ENCODE data around the gene COASY.
"Not testable (repeated sequence)": the region's sequence is repeated elsewhere in the genome, so short reads cannot be mapped to it uniquely, and the experiment has no call there.

Gene COASY

DNA sequence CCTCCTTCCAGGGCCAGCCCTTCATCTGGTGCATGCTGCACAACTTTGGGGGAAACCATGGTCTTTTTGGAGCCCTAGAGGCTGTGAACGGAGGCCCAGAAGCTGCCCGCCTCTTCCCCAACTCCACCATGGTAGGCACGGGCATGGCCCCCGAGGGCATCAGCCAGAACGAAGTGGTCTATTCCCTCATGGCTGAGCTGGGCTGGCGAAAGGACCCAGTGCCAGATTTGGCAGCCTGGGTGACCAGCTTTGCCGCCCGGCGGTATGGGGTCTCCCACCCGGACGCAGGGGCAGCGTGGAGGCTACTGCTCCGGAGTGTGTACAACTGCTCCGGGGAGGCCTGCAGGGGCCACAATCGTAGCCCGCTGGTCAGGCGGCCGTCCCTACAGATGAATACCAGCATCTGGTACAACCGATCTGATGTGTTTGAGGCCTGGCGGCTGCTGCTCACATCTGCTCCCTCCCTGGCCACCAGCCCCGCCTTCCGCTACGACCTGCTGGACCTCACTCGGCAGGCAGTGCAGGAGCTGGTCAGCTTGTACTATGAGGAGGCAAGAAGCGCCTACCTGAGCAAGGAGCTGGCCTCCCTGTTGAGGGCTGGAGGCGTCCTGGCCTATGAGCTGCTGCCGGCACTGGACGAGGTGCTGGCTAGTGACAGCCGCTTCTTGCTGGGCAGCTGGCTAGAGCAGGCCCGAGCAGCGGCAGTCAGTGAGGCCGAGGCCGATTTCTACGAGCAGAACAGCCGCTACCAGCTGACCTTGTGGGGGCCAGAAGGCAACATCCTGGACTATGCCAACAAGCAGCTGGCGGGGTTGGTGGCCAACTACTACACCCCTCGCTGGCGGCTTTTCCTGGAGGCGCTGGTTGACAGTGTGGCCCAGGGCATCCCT lies 18.5 kb upstream of the COASY start:
- Histone ChIP-seq H3K27me3 (ENCODE audit: control insufficient read depth, insufficient read depth, low read length) (no peaks in the 10 kb centered on the region), H3K4me1 (ENCODE audit: control insufficient read depth, insufficient read depth, low read length) (no peaks in the 10 kb centered on the region; the same call in 1 of the 2 replicates), H3K4me3 (ENCODE audit: low read depth, low read length) (no peak overlapping the region), H3K9me3 (ENCODE audit: control insufficient read depth, insufficient read depth, low read length) (no peaks in the 10 kb centered on the region), H3K36me3 (ENCODE audit: control insufficient read depth, insufficient read depth, low read length) (peaks cover 24% of the 10 kb centered on the region), H3K9ac (ENCODE audit: low read depth, low read length) (no peak overlapping the region), H3K27ac (ENCODE audit: low read depth, low read length) (no peak overlapping the region)

DNA sequence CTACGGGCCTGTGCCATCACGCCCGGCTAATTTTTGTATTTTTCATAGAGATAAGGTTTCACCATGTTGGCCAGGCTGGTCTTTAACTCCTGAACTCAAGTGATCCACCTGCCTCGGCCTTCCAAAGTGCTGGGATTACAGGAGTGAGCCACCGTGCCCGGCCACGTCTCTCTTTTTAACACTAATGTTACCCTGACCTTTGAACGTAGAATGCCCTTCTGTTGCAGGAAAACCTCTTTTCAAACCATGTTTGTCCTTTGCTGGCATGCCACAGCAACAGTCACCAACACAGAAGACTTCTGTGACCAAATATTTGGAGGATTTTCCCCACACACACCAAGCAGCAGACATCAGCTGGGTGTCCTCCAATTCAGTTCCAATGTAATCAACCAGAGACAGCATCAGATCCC lies 17.1 kb upstream of the COASY start:
- Histone ChIP-seq H3K27me3 (ENCODE audit: control insufficient read depth, insufficient read depth, low read length) (peaks cover 4% of the 10 kb centered on the region; the same call in 1 of the 2 replicates), H3K9ac (ENCODE audit: low read depth, low read length) (no peak overlapping the region), H3K27ac (ENCODE audit: low read depth, low read length) (no peak overlapping the region), H3K4me1 (ENCODE audit: control insufficient read depth, insufficient read depth, low read length) (peaks cover 4% of the 10 kb centered on the region; the same call in 1 of the 2 replicates), H3K4me3 (ENCODE audit: low read depth, low read length) (no peak overlapping the region), H3K9me3 (ENCODE audit: control insufficient read depth, insufficient read depth, low read length) (no peaks in the 10 kb centered on the region), H3K36me3 (ENCODE audit: control insufficient read depth, insufficient read depth, low read length) (peaks cover 20% of the 10 kb centered on the region)

DNA sequence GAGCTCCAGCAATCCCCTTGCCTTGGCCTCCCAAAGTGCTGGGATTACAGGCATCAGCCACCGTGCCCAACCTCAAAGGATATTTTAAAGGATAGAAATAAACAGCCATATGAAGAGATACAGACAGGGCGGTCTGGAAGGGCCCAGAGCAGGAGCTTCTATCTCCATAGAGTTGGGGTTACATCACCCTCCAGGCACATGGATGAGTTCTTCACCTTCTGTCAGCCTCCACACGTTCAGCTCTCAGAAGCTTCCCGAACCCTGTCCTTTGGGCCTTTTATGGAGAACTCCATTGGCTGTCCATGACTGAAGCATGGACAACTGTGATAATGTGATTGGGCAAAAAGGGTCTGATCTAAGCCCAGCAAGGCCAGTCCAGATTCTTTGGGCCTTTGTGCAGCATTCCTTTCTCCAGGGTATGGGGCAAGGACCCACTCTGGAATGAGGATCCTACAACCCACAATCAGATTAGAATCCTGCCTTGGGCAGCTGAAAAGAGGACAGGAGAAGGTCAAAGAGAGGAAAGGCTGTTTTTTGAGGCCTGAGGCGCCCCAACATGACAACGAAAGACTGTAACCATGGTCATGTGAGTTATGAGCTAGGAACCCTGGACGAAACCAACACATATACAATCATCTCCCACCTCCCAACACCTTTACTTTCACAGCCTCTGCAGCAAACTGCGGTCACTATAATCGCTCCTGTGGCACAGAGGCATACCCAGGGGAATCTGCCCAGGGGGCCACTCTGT lies 16.0 kb upstream of the COASY start:
- H3K9ac ChIP-seq (ENCODE audit: low read depth, low read length); H3K27me3 ChIP-seq (ENCODE audit: control insufficient read depth, insufficient read depth, low read length); H3K9me3 ChIP-seq (ENCODE audit: control insufficient read depth, insufficient read depth, low read length); H3K4me3 ChIP-seq (ENCODE audit: low read depth, low read length); H3K4me1 ChIP-seq (ENCODE audit: control insufficient read depth, insufficient read depth, low read length); H3K27ac ChIP-seq (ENCODE audit: low read depth, low read length): not testable (repeated sequence)
- peaks cover 16% of the 10 kb centered on the region for H3K36me3 ChIP-seq (ENCODE audit: control insufficient read depth, insufficient read depth, low read length)

DNA sequence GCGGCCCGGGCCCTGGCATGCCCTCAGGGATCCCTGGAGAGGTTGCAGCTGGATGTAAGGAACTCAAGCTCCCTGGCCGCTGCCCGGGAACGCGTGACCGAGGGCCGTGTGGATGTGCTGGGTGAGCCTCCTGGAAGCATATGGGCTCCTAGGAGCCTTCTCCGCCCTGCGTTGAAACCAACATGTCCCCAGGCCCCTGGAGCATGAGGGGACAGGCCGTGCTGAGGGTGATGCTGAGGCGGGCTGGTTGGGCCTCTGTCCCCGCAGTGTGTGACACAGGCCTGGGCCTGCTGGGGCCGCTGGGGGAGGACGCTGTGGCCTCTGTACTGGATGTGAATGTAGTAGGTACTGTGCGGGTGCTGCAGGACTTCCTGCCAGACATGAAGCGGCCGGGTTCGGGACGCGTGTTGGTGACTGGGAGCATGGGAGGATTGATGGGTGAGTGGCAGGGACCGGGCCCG lies 14.9 kb upstream of the COASY start:
- Histone ChIP-seq H3K27me3 (ENCODE audit: control insufficient read depth, insufficient read depth, low read length) (peaks cover 4% of the 10 kb centered on the region; the same call in 1 of the 2 replicates), H3K36me3 (ENCODE audit: control insufficient read depth, insufficient read depth, low read length) (peaks cover 8% of the 10 kb centered on the region), H3K4me1 (ENCODE audit: control insufficient read depth, insufficient read depth, low read length) (peaks cover 4% of the 10 kb centered on the region; the same call in 1 of the 2 replicates), H3K4me3 (ENCODE audit: low read depth, low read length) (no peak overlapping the region), H3K27ac (ENCODE audit: low read depth, low read length) (no peak overlapping the region), H3K9me3 (ENCODE audit: control insufficient read depth, insufficient read depth, low read length) (no peaks in the 10 kb centered on the region), H3K9ac (ENCODE audit: low read depth, low read length) (no peak overlapping the region)

DNA sequence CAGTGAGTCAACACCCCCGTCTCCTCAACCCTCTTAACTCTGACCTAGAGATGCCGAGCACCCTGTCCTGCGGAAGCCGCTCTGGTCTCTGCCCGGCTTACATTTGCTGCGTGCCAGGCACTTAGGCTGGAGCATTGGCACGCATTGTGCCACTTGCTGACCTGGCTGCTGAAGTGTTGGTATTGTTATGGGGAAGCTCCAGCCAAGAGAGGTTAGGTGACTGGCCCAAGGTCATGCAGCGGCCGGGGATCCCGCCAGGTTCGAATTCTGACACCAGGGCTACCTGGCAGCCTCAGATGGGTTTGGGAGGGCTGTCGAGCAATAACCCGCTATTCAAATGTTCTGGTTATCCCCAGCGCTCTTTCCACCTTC lies 14.3 kb upstream of the COASY start:
- Histone ChIP-seq H3K9ac (ENCODE audit: low read depth, low read length) (no peak overlapping the region), H3K4me1 (ENCODE audit: control insufficient read depth, insufficient read depth, low read length) (peaks cover 4% of the 10 kb centered on the region; the same call in 1 of the 2 replicates), H3K36me3 (ENCODE audit: control insufficient read depth, insufficient read depth, low read length) (peaks cover 8% of the 10 kb centered on the region), H3K27ac (ENCODE audit: low read depth, low read length) (no peak overlapping the region), H3K4me3 (ENCODE audit: low read depth, low read length) (peak overlapping the region; percentile 58), H3K9me3 (ENCODE audit: control insufficient read depth, insufficient read depth, low read length) (no peaks in the 10 kb centered on the region), H3K27me3 (ENCODE audit: control insufficient read depth, insufficient read depth, low read length) (peaks cover 4% of the 10 kb centered on the region; the same call in 1 of the 2 replicates)

DNA sequence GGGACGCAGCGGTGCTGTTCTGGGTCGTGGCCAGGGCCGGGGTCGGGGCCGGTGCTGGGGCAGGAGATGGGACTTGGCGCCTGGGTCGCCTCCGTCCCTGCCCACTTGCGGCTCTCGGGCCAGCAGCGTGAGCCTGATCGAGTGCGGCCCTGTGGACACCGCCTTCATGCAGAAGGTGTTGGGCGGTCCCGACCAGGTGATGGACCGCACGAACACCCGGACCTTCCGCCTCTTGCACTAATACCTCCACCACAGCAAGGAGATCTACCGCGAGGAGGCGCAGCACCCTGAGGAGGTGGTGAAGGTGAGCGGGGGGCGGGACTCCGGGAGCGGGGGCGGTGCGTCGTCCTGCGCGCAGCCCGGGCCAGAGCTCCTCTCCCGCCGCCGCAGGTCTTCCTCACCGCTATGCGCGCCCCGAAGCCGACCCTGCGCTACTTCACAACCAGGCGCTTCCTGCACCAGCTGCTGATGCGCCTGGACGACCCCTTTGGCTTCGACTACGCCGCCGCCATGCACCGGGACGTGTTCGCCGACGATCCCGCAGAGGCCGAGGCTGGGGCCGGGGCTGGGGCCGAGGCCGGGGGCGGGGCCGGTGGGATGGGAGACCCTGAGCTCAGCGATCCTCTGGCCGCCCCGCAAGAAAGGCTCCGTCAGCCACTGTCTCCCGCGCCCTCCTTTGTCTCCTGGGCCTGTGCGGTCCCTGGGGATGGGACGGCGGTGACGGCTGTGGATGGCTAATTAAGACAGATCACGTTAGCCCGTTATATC lies 13.7 kb upstream of the COASY start:
- Histone ChIP-seq H3K9ac (ENCODE audit: low read depth, low read length) (no peak overlapping the region; the same call in 1 of the 2 replicates), H3K27ac (ENCODE audit: low read depth, low read length) (peak overlapping the region; percentile 79), H3K27me3 (ENCODE audit: control insufficient read depth, insufficient read depth, low read length) (peaks cover 4% of the 10 kb centered on the region; the same call in 1 of the 2 replicates), H3K36me3 (ENCODE audit: control insufficient read depth, insufficient read depth, low read length) (peaks cover 8% of the 10 kb centered on the region), H3K4me3 (ENCODE audit: low read depth, low read length) (peak overlapping the region; percentile 58), H3K4me1 (ENCODE audit: control insufficient read depth, insufficient read depth, low read length) (peaks cover 4% of the 10 kb centered on the region; the same call in 1 of the 2 replicates), H3K9me3 (ENCODE audit: control insufficient read depth, insufficient read depth, low read length) (no peaks in the 10 kb centered on the region)

DNA sequence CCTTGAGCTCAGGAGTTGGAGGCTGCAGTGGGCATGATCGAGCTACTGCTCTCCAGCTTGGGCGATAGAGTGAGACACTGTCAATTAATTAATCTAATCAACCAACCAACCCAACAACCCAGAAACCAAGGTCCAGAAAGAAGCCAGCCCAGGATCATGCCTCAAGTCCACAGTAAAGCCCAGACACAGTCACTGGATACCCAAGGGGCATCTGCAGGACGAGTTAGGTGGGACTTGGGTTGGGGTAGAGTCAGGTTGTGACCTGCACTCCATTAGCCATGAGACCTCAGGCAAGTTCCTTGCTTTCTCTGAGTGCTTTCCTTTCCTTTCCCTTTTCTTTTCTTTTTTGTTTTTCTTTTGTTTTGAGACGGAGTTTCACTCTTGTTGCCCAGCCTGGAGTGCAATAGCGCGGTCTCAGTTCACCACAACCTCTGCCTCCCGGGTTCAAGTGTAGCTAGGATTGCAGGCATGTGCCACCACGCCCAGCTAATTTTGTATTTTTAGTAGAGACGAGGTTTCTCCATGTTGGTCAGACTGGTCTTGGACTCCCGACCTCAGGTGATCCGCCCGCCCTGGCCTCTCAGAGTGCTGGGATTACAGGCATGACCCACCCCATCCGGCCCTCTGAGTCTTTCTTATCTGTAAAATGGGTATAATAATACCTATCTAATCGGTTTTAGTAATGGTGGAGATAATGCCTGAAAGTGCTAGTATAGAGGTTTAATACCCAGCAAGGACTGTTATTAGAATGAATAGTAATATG lies 12.8 kb upstream of the COASY start:
- no peaks in the 10 kb centered on the region for H3K9me3 ChIP-seq (ENCODE audit: control insufficient read depth, insufficient read depth, low read length)
- peaks cover 4% of the 10 kb centered on the region; the same call in 1 of the 2 replicates for H3K36me3 ChIP-seq (ENCODE audit: control insufficient read depth, insufficient read depth, low read length)
- no peak overlapping the region for H3K9ac ChIP-seq (ENCODE audit: low read depth, low read length)
- peaks cover 4% of the 10 kb centered on the region; the same call in 1 of the 2 replicates for H3K27me3 ChIP-seq (ENCODE audit: control insufficient read depth, insufficient read depth, low read length)
- H3K27ac ChIP-seq (ENCODE audit: low read depth, low read length) = no peak overlapping the region
- peaks cover 7% of the 10 kb centered on the region; the same call in 1 of the 2 replicates for H3K4me1 ChIP-seq (ENCODE audit: control insufficient read depth, insufficient read depth, low read length)
- peak overlapping the region; percentile 58 for H3K4me3 ChIP-seq (ENCODE audit: low read depth, low read length)

DNA sequence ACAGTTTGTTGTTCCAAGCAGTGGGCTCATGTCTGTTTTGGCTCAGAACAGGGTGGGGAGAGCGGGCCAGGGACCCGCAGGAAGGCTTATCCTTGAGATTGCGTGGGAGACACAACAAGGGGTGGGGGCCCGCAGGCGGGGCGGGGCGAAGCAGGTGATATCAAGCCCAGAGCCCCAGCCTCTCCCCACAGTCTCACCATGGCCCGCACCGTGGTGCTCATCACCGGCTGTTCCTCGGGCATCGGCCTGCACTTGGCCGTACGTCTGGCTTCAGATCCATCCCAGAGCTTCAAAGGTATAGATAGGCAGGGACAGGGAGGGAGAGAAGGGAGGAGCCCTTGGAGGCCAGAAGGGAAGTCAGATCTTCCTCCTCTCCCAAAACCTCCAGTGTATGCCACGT lies 9.2 kb upstream of the COASY start, which contains the start of gene HSD17B1:
Gene HSD17B1 (plus strand): TSS at position 188 of the 400 bp plus-strand sequence. CDS start 11 bp downstream, at position 199.
- peak within 1 kb of the TSS; percentile 99 for H3K4me3 ChIP-seq (ENCODE audit: low read depth, low read length)
- not testable (repeated sequence) for H3K9ac ChIP-seq (ENCODE audit: low read depth, low read length); H3K36me3 ChIP-seq (ENCODE audit: control insufficient read depth, insufficient read depth, low read length); H3K9me3 ChIP-seq (ENCODE audit: control insufficient read depth, insufficient read depth, low read length); H3K27me3 ChIP-seq (ENCODE audit: control insufficient read depth, insufficient read depth, low read length); H3K4me1 ChIP-seq (ENCODE audit: control insufficient read depth, insufficient read depth, low read length)
- H3K27ac ChIP-seq (ENCODE audit: low read depth, low read length) = peak within 1 kb of the TSS; percentile 86

DNA sequence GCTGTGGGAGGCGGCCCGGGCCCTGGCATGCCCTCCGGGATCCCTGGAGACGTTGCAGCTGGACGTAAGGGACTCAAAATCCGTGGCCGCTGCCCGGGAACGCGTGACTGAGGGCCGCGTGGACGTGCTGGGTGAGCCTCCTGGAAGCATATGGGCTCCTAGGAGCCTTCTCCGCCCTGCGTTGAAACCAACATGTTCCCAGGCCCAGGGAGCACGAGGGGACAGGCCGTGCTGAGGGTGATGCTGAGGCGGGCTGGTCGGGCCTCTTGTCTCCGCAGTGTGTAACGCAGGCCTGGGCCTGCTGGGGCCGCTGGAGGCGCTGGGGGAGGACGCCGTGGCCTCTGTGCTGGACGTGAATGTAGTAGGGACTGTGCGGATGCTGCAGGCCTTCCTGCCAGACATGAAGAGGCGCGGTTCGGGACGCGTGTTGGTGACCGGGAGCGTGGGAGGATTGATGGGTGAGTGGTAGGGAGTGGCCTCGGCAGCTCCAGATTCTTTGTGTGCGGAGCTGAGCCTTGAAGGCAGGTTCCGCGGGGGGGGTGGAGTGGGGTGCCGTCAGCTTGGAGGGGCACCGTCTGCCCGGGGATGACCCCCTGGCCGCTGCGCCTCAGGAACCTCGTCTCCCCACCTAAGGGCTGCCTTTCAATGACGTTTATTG lies 8.7 kb upstream of the COASY start:
- H3K4me3 ChIP-seq (ENCODE audit: low read depth, low read length) = no peak overlapping the region
- peaks cover 9% of the 10 kb centered on the region for H3K4me1 ChIP-seq (ENCODE audit: control insufficient read depth, insufficient read depth, low read length)
- H3K27me3 ChIP-seq (ENCODE audit: control insufficient read depth, insufficient read depth, low read length) = peaks cover 4% of the 10 kb centered on the region; the same call in 1 of the 2 replicates
- H3K36me3 ChIP-seq (ENCODE audit: control insufficient read depth, insufficient read depth, low read length) = no peaks in the 10 kb centered on the region
- no peak overlapping the region for H3K9ac ChIP-seq (ENCODE audit: low read depth, low read length)
- H3K27ac ChIP-seq (ENCODE audit: low read depth, low read length) = no peak overlapping the region
- no peaks in the 10 kb centered on the region for H3K9me3 ChIP-seq (ENCODE audit: control insufficient read depth, insufficient read depth, low read length)
